ENCODE measurements around the gene PFKFB3.
"Not testable (repeated sequence)": the region's sequence is repeated elsewhere in the genome, so short reads cannot be mapped to it uniquely, and the experiment has no call there.

Gene PFKFB3

GRCh38 chr10:6200734-6201515 lies 1.8 kb upstream of the PFKFB3 start:
- in situ Hi-C loops (cut with MboI; ENCODE audit: low sequenced_read_pairs), result loop anchor here (5.0 kb wide), 1 partner anchor 206 kb away; no protein-coding TSS in a partner anchor

DNA sequence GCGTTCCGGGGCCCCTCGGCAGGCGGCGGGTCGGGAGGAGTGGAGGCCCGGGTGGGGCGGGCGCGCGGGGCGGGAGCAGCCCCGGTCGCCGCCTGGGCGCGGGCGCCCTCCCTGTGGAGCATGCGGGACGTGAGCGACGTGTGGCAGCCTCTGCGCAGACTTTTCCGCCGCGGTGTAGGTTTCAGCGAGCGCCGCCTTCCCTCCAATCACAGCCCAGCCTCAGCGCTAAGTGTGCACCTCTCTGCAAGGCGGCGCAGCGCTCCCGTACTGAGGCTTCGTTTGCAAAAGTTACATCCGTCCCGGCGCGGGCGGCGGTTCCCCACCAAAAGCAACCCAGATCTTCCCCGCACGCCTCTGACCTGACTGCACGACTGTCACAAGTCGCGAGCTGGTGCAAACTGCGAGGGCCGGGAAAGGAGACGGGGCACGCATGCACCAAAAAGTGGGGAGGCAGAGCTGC lies 1.2 kb upstream of the PFKFB3 start:
- in situ Hi-C loops (cut with MboI; ENCODE audit: low sequenced_read_pairs), result loop anchor here (5.0 kb wide), 1 partner anchor 206 kb away; no protein-coding TSS in a partner anchor

- in situ Hi-C loops (cut with MboI; ENCODE audit: low sequenced_read_pairs), result loop anchor here (5.0 kb wide), 1 partner anchor 205 kb away; no protein-coding TSS in a partner anchor
These were observed 541 bp upstream of the PFKFB3 start for GRCh38 chr10:6202098-6202683.

DNA sequence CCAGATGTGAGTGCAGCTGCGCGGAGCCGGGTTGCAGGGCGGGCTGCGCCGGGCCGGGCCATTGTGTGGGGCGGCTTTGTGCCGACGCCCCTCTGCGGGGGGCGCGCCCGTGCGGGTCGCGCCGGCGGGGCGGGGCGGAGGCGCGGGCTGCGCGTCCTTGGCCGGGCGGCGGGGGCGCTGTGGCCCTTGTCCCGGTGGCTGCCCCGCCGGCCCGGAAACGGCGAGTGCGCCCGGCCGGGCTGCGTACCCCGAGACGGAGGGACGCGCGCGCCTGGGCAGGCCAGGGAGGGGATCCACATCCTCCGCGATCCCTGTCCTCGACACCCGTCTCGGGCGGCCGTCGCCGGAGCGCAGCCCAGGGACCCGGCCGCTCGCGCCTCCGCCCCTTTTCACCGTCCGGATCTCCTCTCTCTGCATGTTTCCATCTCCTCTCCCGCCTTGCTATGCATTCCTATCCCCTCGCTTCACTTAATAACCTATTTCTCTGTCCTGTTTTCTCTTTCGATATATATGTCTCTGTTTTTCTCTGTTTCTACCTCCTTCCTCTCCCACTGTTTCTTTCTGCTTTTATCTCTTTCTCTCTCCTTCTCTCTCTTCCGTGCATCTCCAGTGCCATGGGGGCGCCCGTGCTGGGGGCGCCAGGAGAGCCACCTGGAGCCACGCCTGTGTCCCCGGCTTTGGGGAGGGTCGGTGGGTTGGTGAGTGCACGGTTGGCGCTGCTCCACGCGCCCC lies 765 bp downstream of the PFKFB3 start:
- in situ Hi-C loops (cut with MboI; ENCODE audit: low sequenced_read_pairs), result loop anchor here (5.0 kb wide), 1 partner anchor 204 kb away; no protein-coding TSS in a partner anchor

DNA sequence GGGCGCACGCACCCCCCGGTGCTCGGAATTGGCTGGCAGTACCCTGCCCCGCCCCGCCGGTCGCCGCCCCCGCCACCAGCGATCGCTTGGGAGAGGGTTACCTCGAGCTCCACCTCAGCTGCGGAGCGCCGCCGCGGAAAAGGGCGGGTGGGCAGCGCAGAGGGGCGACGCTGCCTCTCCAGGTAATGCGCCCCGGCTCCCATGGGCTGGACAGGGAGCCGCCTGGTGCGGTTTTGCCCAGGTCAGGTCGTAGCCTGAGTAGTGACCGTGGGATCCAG lies 1.3 kb downstream of the PFKFB3 start:
- in situ Hi-C loops (cut with MboI; ENCODE audit: low sequenced_read_pairs), result loop anchor here (5.0 kb wide), 1 partner anchor 203 kb away; no protein-coding TSS in a partner anchor

- in situ Hi-C loops (cut with MboI; ENCODE audit: low sequenced_read_pairs), result loop anchor here (5.0 kb wide), 1 partner anchor 203 kb away; no protein-coding TSS in a partner anchor
These were observed 1.8 kb downstream of the PFKFB3 start for GRCh38 chr10:6204341-6205191.

- in situ Hi-C loops (cut with MboI; ENCODE audit: low sequenced_read_pairs), result not testable (repeated sequence)
These were observed 3.8 kb downstream of the PFKFB3 start for GRCh38 chr10:6206486-6206885.

GRCh38 chr10:6207658-6208057 lies 4.9 kb downstream of the PFKFB3 start:
- in situ Hi-C loops (cut with MboI; ENCODE audit: low sequenced_read_pairs), result no loop called here

DNA sequence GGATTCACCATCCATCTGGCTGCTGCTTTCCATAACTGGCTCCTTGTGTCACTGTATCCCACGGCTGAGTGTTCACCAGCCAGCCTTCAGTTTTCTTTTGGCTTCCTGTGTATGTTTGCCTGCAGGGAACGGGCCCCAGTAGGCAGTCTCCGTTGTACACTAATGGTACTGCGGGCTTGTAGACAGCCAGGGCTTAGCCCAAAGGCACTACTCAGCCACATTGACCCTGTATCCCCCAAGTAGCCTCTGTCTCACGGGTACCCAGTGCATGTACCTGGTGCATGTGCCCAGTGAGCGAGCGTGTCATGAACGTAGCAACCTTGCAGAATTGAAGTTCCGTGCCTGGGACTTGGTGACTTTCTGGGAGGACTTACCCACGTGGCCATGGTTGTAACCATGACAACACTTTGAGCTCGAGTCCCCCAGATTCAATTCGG lies 6.1 kb downstream of the PFKFB3 start:
- in situ Hi-C loops (cut with MboI; ENCODE audit: low sequenced_read_pairs), result no loop called here

DNA sequence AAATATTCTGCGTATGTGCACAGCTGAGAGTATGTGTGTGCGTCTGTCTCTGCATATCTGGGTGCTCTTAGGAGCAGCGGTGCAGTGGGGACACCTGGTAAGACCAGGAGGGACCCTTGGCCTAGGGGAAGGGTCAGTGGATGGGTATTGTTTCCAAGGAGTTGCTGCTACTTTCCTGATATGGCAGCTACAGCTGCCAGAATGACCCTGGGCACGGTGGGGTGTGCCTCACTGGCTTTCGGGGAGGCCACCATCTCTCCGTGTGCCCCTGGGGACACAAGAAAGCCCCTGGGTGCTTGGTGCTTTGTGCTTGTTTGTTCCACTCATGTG lies 8.6 kb downstream of the PFKFB3 start:
- in situ Hi-C loops (cut with MboI; ENCODE audit: low sequenced_read_pairs), result no loop called here

DNA sequence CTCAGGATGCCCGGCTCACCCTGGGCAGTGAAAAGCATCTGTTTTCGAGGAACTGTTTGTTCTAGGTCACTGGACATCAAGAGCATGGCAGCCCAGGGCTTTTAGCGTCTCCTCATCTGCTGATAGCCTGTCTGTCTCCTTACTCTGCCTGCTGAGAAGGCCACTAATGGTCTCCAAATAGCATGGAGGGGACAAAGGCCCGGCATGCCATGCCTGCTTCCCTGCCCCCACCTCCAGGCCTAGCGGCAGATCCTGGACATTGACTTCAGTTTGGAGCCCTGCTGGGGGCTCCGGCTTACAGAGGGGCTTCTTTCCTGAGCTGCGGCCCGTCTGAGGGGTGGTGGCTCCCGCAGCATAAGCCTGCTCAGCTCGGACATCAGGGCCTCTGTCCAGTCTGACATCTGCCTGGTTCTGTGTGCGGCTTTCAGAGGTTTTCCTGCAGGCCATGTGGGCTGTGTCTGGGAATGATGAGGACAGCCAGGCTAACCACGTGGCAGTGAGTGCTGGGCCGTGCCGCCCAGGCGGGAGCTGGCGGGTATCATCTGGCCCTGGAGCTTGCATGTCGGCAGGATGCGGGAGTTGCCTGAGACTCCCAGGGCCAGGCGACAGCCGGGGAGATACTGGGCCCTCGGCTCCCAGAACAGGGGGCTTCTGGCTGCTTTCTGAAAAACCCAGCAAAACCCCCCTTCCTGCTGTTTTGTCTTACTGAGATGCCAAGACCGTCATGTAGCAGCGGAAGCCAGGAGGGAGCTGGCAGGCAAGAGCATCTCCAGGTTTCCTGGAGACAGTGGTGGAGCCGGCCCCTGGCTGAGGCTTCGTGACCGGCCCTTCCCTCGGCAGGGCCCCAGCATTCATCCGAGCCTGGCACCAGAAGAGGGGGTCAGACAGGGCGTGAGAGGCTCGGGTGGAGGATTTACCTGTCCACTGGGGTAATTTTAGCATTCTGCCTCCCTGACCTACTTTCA lies 9.2 kb downstream of the PFKFB3 start:
- in situ Hi-C loops (cut with MboI; ENCODE audit: low sequenced_read_pairs), result no loop called here

DNA sequence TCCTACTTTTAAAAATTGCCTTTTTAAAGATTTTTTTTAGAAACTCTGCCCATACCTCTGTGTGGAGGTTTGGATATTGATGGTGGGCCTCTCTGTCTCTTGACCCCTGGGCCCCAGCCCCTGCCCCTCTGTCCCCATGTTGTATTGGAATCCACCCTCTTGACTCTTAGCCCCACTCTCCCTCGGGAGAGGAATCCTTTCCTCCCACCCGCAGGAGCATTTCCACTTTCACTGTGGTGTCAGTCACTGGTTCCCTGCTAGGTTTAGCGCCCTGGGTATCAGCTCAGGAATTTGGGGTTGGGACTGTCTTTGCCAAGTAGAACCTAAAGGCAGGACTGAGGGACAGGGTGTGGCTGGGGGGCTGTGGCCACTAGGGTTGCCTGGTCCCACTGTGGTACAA lies 10.1 kb downstream of the PFKFB3 start:
- in situ Hi-C loops (cut with MboI; ENCODE audit: low sequenced_read_pairs), result no loop called here

DNA sequence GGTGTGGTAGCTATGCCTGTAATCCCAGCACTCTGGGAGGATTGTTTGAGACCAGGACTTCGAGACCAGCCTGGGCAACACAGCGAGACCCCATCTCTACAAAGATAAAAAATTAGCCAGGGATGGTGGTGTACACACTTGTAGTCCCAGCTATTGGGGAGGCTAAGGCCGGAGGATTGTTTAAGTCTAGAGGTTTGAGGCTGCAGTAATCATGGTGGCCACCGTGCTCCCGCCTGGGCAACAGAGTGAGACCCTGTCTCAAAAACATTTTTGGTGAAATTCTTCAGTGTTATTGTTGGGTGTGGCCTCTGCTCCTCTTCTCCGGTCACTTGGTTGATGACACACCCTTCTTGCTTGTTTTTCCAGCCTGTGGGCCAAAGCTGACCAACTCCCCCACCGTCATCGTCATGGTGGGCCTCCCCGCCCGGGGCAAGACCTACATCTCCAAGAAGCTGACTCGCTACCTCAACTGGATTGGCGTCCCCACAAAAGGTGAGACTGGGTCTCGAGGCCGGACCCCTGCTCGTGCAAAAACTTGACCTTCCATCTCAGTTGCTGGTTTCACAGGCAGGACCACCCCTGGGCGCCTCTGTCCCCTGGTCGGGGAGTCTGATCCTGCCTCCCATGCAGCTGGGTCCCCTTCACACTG lies 10.6 kb downstream of the PFKFB3 start:
- in situ Hi-C loops (cut with MboI; ENCODE audit: low sequenced_read_pairs), result no loop called here

DNA sequence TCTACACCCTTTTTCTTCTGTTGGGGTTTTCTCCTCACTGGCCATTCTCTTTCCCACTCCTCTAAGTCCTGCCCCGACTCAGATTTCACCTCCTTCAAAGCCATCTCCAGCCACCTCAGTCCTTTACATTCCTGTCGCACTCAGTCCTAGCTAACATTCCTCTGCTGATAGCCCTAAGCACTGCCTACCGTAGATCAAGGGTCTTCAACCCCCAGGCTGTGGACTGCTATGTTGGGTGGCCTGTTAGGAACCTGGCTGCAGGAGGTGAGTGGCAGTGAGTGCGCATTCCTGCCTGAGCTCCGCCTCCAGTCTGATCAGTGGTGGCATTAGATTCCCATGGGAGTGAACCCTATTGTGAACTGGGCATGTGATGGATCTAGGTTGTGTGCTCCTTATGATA lies 11.2 kb downstream of the PFKFB3 start:
- in situ Hi-C loops (cut with MboI; ENCODE audit: low sequenced_read_pairs), result no loop called here

DNA sequence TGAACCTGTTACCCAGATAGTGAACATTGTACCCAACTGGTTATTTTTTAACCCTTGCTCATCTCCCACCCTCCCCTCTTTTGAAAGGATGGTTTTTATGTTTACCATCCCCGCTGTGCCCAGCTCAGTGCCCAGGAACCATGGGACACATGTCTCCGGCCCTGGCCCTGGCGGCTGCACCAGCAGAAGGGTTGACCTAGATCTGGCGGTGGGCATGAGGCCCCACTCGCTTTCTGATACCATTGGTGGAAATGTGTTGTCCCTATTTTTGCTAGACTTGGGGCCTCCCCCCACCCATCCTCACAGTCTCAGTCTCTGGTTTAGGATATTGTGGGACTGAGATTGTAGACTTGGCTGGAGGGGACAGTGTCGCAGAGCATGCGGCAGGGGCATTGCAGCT lies 11.9 kb downstream of the PFKFB3 start:
- in situ Hi-C loops (cut with MboI; ENCODE audit: low sequenced_read_pairs), result no loop called here

DNA sequence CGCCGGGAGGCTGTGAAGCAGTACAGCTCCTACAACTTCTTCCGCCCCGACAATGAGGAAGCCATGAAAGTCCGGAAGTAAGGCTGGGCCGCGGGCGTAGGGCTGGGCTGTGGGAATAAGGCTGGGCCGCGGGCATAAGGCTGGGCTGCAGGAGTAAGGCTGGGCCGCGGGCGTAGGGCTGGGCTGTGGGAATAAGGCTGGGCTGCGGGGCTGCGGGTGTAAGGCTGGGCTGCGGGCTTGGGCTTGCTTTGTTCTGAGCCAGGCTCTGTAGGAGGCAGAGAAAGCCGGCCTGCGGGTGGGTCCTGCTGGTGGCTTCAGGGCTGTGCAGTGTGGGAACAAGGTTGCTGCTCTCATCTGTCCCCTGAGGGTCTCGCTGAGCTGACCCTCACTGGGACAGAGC lies 12.5 kb downstream of the PFKFB3 start:
- in situ Hi-C loops (cut with MboI; ENCODE audit: low sequenced_read_pairs), result no loop called here

GRCh38 chr10:6215683-6216484 lies 13.2 kb downstream of the PFKFB3 start:
- in situ Hi-C loops (cut with MboI; ENCODE audit: low sequenced_read_pairs), result no loop called here

DNA sequence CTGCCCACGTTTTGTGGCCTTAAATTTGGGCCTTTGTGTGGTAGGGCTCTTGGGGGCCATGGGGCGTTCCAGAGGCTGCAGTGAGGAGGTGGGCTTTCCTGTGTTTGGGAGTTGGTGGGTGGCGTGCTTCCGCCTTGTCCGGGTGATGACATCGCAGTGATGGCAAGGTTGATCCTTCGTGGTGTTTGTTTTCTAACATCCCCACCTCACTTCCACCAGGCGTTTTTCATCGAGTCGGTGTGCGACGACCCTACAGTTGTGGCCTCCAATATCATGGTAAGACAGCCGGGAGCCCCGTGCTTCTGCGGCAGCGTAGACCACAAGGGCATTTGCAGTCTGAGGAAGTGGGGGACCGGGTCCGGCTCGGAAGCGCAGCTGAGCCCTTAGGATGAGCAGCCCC lies 14.2 kb downstream of the PFKFB3 start:
- in situ Hi-C loops (cut with MboI; ENCODE audit: low sequenced_read_pairs), result no loop called here
